ENCODE results near the gene SKI. TPM values are rescaled to one million over a fixed set of nuclear protein-coding genes. Genes with fewer than 3 reads are reported as not detected.

SKI gene
- total and polyA plus RNA-seq, 2 of the 8 experiments (the other 6 are each of a cell fraction or from before 2014, with no cell fraction given), result 8.3 to 87.6 TPM

DNA sequence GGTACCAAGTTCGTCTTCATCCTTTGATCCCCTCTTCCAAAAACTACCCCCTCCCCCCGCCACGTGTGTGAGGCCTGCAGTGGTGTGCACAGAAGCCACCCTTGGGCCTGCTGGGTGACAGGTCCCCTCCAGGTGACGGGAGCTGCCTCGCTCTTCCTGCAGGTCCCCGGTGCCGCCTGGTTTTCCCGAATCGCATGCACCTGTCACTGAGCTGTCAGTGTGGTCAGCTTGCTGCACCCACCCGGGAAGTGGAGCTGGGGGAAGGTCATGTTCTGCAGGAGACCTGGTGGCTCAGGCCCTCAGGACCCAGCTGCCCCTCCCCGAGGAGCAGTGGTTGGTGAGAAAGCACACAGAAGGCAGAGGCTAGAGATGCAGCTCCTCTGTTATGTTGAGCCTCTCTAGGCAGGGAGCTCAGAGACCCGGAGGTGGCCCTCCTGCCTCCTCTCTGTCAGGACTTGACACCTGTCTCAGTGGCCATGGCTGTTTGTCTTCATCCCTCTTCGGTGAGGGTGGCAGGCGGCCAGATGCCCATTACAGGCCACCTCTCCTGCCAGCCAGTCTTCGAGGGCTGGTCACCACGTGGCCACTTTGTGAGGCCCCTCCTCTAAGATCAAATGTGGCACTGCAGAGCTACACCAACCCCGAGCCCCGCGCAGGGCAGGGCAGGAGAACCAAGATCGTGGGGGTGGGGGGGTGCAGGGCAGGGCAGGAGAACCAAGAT lies 60.9 kb downstream of the SKI start:
- H3K79me2 ChIP-seq (ENCODE audit: control insufficient read depth in 1 of 2, insufficient read depth in 2 of 2, low read length in 2 of 2), result peaks cover 13 to 91% of the 10 kb centered on the region in 2 experiments; a peak in 3 of 4 replicates
- no peak overlapping the region for H2AK5ac ChIP-seq (ENCODE audit: low read depth, low read length)
- no peak overlapping the region for H2BK20ac ChIP-seq (ENCODE audit: low read length)
- H3K36me3 ChIP-seq (ENCODE audit: control insufficient read depth in 2 of 4, insufficient read depth in 4 of 4, low read length in 3 of 4), result no peaks in the 10 kb centered on the region
- H2BK12ac ChIP-seq (ENCODE audit: low read depth, low read length), result no peak overlapping the region
- no peak overlapping the region for H3K14ac ChIP-seq (ENCODE audit: insufficient read length)
- no peak overlapping the region for H3K9ac ChIP-seq (replicated peaks in 1 of 4; ENCODE audit: extremely low read depth in 1 of 4, low read depth in 3 of 4, low read length in 3 of 4)
- H2AFZ ChIP-seq (ENCODE audit: low read length), result no peak overlapping the region
- POLR2A ChIA-PET (ENCODE audit: partially characterized antibody), result interaction anchor here (0.8 to 1.6 kb wide), 2 partner anchors 41 to 60 kb away, joined by 3 read pairs; no protein-coding TSS in a partner anchor
- H4K8ac ChIP-seq (ENCODE audit: extremely low read depth, insufficient read depth, low read length), result 0 out of 2 replicates have a peak overlapping the region, but pooled peaks have one; percentile 81
- no peak overlapping the region; the same call in 1 of the 2 replicates for H2BK5ac ChIP-seq (ENCODE audit: low read depth, low read length)
- H3K4me2 ChIP-seq (ENCODE audit: insufficient read depth in 1 of 2, low read depth in 2 of 2, low read length in 2 of 2), result no peak overlapping the region
- H3K23ac ChIP-seq (ENCODE audit: insufficient read length), result no peak overlapping the region
- no peak overlapping the region; the same call in 1 of the 2 replicates for H3K18ac ChIP-seq (ENCODE audit: extremely low read depth, low read length)
- peaks cover 27% of the 10 kb centered on the region for H3K79me1 ChIP-seq (ENCODE audit: low read depth, low read length)
- 82% methylated on average over 17 of the region's 20 CpGs; no CpG with 5 or more reads in 1 of the 2 experiments for WGBS, 2 experiments (ENCODE audit: extremely low coverage in 1 of 2, insufficient coverage in 1 of 2, insufficient read length in 1 of 2, insufficient replicate concordance in 2 of 2, low coverage in 1 of 2, low lambda C conversion rate in 2 of 2, missing lambda C conversion rate in 1 of 2)
- no peaks in the 10 kb centered on the region for H3K9me3 ChIP-seq (ENCODE audit: insufficient read depth in 2 of 2, low read depth in 1 of 2, low read length in 1 of 2)
- H3K56ac ChIP-seq (replicated peaks; ENCODE audit: insufficient read length, low read depth, low read length), result no peak overlapping the region
- H3K23me2 ChIP-seq (ENCODE audit: low read depth, low read length), result no peaks in the 10 kb centered on the region
- no peak overlapping the region for H3K4me3 ChIP-seq (ENCODE audit: extremely low read depth in 1 of 4, insufficient read depth in 2 of 4, low read depth in 3 of 4, low read length in 4 of 4)
- DNase-seq (ENCODE audit: low read depth in 1 of 2, low spot score in 2 of 2) (no peak), FAIRE-seq (no peak)
- H3K27me3 ChIP-seq (replicated peaks in 1 of 4; ENCODE audit: control insufficient read depth in 3 of 4, extremely low read depth in 1 of 4, insufficient read depth in 3 of 4, low read length in 3 of 4), result no peaks in the 10 kb centered on the region
- H3K4me1 ChIP-seq (replicated peaks in 1 of 4; ENCODE audit: control insufficient read depth in 3 of 4, insufficient read depth in 4 of 4, low read length in 3 of 4), result peaks cover 0 to 25% (median 15%) of the 10 kb centered on the region in 4 experiments; a peak in 5 of 7 replicates
- no peak overlapping the region for H2BK120ac ChIP-seq (replicated peaks; ENCODE audit: low read depth, low read length)
- no peak overlapping the region for H4K91ac ChIP-seq (replicated peaks; ENCODE audit: insufficient read length, low read length)
- H3K27ac ChIP-seq (ENCODE audit: low read depth, low read length), result no peak overlapping the region
- H3K4ac ChIP-seq (replicated peaks; ENCODE audit: insufficient read length, low read depth, low read length), result no peak overlapping the region
- no peak overlapping the region for H4K5ac ChIP-seq (ENCODE audit: insufficient read length, low read depth, low read length)
- H4K20me1 ChIP-seq (replicated peaks in 1 of 2; ENCODE audit: control insufficient read depth in 1 of 2, insufficient read depth in 2 of 2, low read length in 2 of 2), result peaks cover 18 to 38% of the 10 kb centered on the region in 2 experiments
- no peak overlapping the region for H2BK15ac ChIP-seq (ENCODE audit: low read length)
- CTCF ChIA-PET (ENCODE audit: partially characterized antibody), result interaction anchor here (0.6 to 2.7 kb wide), 6 partner anchors 12 to 323 kb away, joined by 3 to 6 read pairs (median 3); no protein-coding TSS in a partner anchor
- TF ChIP-seq CTBP2 (IDR thresholded peaks at IDR 0.05; ENCODE audit: borderline replicate concordance, insufficient read depth, insufficient read length, low read length) (no peak), GABPA (IDR thresholded peaks at IDR 0.05; ENCODE audit: borderline replicate concordance, insufficient read depth, low read length) (no peak), HDAC2 (IDR thresholded peaks at IDR 0.05; ENCODE audit: borderline replicate concordance in 1 of 2, low read depth in 2 of 2, low read length in 2 of 2) (no peak), SAP30 (IDR thresholded peaks at IDR 0.05; ENCODE audit: insufficient read depth, insufficient replicate concordance, low read length) (no peak), CBX8 (IDR thresholded peaks at IDR 0.05; ENCODE audit: borderline replicate concordance, low read depth, low read length) (no peak), CHD2 (IDR thresholded peaks at IDR 0.05; ENCODE audit: low read length) (no peak), EP300 (IDR thresholded peaks at IDR 0.05; ENCODE audit: borderline replicate concordance in 1 of 2, low read depth in 2 of 2, low read length in 2 of 2) (no peak), FOSL1 (IDR thresholded peaks at IDR 0.05; ENCODE audit: insufficient read depth, low read depth, low read length) (no peak), POLR2A (IDR thresholded peaks at IDR 0.05; ENCODE audit: control extremely low read depth in 1 of 2, low read depth in 2 of 2, low read length in 2 of 2) (no peak)
- TF ChIP-seq, protein P1, sequence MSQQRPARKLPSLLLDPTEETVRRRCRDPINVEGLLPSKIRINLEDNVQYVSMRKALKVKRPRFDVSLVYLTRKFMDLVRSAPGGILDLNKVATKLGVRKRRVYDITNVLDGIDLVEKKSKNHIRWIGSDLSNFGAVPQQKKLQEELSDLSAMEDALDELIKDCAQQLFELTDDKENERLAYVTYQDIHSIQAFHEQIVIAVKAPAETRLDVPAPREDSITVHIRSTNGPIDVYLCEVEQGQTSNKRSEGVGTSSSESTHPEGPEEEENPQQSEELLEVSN (IDR thresholded peaks at IDR 0.05), result no peak

All from H1 (cell line).